ENCODE data around the gene PTPRN2. TPM values are rescaled to one million over a fixed set of nuclear protein-coding genes. Genes with fewer than 3 reads are reported as not detected.

The PTPRN2 gene
- total and polyA plus RNA-seq, 4 experiments from 2014 or later = 1.7 to 2.6 (median 1.9) TPM

DNA sequence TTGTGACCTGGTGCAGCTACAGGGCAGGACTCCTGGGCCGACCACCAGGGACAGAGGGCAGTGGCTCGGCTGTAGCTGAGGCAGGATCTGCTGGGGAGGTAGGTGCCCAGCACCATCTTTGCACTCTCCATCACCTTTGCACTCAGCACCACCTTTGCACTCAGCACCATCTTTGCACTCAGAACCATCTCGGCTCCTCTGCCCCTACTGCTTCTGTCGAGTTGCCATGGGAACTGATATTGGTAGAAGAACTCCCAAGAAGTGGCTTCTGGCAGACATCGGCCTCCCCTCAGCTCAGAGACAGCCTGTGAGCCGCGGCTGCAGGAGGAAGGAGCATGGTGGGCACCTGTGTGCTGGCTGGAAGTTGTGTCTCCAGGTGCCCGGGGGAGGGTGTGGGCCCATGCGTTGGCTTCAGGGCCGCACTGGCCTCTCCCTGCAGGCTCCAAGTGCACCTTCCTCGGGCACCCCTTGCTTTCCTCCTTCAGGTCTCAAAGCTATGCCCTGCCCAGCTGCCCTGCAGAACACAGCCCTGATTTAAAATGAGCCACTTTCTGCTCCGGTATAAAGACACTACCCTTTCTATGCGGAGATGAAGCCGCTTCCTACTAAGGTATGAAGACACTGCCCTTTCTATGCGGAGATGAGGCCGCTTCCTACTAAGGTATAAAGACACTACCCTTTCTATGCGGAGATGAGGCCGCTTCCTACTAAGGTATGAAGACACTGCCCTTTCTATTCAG lies 514.5 kb downstream of the PTPRN2 start:
- no peak overlapping the region for H3K4me3 ChIP-seq (ENCODE audit: low read length in 2 of 2)
- no peaks in the 10 kb centered on the region for H3K36me3 ChIP-seq (ENCODE audit: insufficient read depth, low read length)
- Mint-ChIP-seq H3K36me3 (no peaks in the 10 kb centered on the region), H3K27me3 (no peaks in the 10 kb centered on the region), H3K9me3 (peaks cover 0 to 6% (median 0%) of the 10 kb centered on the region in 8 donors), H3K4me1 (peaks cover 0 to 2% (median 0%) of the 10 kb centered on the region in 4 donors), H3K4me3 (no peak overlapping the region), H3K27ac (no peak overlapping the region)
- no peak overlapping the region for H3K27ac ChIP-seq (ENCODE audit: low read depth, low read length)
- H3K9me3 ChIP-seq (ENCODE audit: control insufficient read depth in 1 of 2, low read length in 2 of 2) = no peaks in the 10 kb centered on the region
- ChIA-PET POLR2A (ENCODE audit: partially characterized antibody) (no interaction called here), CTCF (ENCODE audit: partially characterized antibody) (no interaction called here)
- intact Hi-C loops (cut with micrococcal nuclease) = no loop called here
- H3K27me3 ChIP-seq (ENCODE audit: insufficient read depth, low read length) = no peaks in the 10 kb centered on the region
- no peak for DNase-seq
- no peaks in the 10 kb centered on the region for H3K4me1 ChIP-seq (ENCODE audit: insufficient read depth, low read length)

DNA sequence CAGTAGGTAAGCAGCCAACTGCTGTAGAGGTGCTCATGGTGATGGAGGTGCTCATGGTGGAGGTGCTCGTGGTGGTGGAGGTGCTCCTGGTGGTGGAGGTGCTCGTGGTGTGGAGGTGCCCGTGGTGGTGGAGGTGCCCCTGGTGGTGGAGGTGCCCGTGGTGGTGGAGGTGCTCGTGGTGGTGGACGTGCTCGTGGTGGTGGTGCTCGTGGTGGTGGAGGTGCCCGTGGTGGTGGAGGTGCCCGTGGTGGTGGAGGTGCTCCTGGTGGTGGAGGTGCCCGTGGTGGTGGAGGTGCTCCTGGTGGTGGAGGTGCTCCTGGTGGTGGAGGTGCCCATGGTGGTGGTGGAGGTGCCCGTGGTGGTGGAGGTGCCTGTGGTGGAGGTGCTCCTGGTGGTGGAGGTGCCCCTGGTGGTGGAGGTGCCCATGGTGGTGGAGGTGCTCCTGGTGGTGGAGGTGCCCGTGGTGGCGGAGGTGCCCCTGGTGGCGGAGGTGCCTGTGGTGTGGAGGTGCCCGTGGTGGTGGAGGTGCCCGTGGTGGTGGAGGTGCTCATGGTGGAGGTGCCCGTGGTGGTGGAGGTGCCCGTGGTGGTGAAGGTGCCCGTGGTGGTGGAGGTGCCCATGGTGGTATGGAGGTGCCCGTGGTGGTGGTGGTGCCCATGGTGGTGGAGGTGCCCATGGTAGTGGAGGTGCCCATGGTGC lies 517.3 kb downstream of the PTPRN2 start:
- Histone ChIP-seq H3K4me1 (ENCODE audit: insufficient read depth, low read length) (no peaks in the 10 kb centered on the region), H3K9me3 (ENCODE audit: control insufficient read depth in 1 of 2, low read length in 2 of 2) (no peaks in the 10 kb centered on the region), H3K27ac (ENCODE audit: low read depth, low read length) (no peak overlapping the region), H3K27me3 (ENCODE audit: insufficient read depth, low read length) (no peaks in the 10 kb centered on the region), H3K36me3 (ENCODE audit: insufficient read depth, low read length) (no peaks in the 10 kb centered on the region), H3K4me3 (ENCODE audit: low read length in 2 of 2) (no peak overlapping the region)
- ChIA-PET POLR2A (ENCODE audit: partially characterized antibody) (no interaction called here), CTCF (ENCODE audit: partially characterized antibody) (no interaction called here)
- peaks cover 0 to 2% (median 0%) of the 10 kb centered on the region in 4 donors for H3K4me1 Mint-ChIP-seq
- intact Hi-C loops (cut with micrococcal nuclease) = no loop called here
- no peaks in the 10 kb centered on the region for H3K36me3 Mint-ChIP-seq
- H3K4me3 Mint-ChIP-seq = no peak overlapping the region
- DNase-seq = no peak
- H3K9me3 Mint-ChIP-seq = peaks cover 0 to 6% (median 0%) of the 10 kb centered on the region in 8 donors
- no peak overlapping the region for H3K27ac Mint-ChIP-seq
- no peaks in the 10 kb centered on the region for H3K27me3 Mint-ChIP-seq

DNA sequence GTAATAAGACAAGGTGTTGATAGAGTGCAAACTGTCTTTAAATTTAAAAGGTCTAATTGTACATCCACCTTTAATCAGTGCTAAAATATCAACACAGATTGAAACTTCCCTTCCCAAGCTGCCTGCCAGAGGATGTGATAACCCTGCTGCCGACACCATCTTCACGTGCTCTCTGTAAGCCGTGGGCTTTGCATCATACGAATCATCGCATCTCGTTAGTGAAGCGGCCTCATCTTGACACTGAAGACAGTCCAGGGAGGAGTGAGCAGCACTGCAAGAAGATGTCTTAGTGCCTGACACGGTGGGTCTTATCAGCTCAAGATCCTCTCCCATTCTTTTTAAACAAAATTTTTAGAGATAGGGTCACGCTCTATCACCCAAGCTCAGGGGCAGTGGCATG lies 518.8 kb downstream of the PTPRN2 start:
- Histone ChIP-seq H3K4me3 (ENCODE audit: low read length in 2 of 2) (no peak overlapping the region), H3K4me1 (ENCODE audit: insufficient read depth, low read length) (no peaks in the 10 kb centered on the region), H3K27me3 (ENCODE audit: insufficient read depth, low read length) (no peaks in the 10 kb centered on the region), H3K27ac (ENCODE audit: low read depth, low read length) (no peak overlapping the region), H3K36me3 (ENCODE audit: insufficient read depth, low read length) (no peaks in the 10 kb centered on the region), H3K9me3 (ENCODE audit: control insufficient read depth in 1 of 2, low read length in 2 of 2) (no peaks in the 10 kb centered on the region)
- H3K4me3 Mint-ChIP-seq = no peak overlapping the region
- peaks cover 0 to 7% (median 0%) of the 10 kb centered on the region in 8 donors for H3K9me3 Mint-ChIP-seq
- ChIA-PET POLR2A (ENCODE audit: partially characterized antibody) (no interaction called here), CTCF (ENCODE audit: partially characterized antibody) (no interaction called here)
- peaks cover 0 to 3% of the 10 kb centered on the region in 2 donors for H3K27me3 Mint-ChIP-seq
- intact Hi-C loops (cut with micrococcal nuclease) = no loop called here
- H3K36me3 Mint-ChIP-seq = no peaks in the 10 kb centered on the region
- H3K27ac Mint-ChIP-seq = no peak overlapping the region
- peaks cover 0 to 2% (median 0%) of the 10 kb centered on the region in 4 donors for H3K4me1 Mint-ChIP-seq
- DNase-seq = no peak

DNA sequence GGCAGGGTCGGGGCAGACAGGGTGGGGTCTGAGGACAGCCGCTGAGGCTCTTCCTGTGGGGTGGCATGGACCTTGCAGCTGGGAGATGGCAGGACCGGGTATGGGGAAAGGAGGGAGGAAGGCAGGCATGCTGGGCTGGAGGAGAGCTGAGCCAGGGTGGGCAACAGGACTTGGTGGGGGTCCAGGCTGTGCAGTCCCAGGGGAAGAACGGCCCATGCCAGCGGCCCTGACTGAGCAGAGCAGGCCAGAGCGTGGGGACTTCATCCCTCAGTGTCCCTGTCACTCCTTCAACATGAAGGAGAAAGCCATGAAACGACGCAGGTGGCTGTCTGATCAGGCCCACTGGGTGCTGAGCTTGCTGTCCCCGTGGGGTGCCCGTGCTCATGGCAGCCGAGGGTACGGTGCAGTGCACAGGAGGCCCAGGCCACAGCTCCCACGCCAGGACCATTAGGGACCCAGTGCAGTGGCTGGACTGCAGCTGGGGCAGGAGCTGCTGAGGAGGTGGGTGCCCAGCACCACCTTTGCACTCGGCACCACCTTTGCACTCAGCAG lies 519.6 kb downstream of the PTPRN2 start:
- H3K4me1 ChIP-seq (ENCODE audit: insufficient read depth, low read length) = no peaks in the 10 kb centered on the region
- peaks cover 0 to 5% (median 0%) of the 10 kb centered on the region in 8 donors for H3K9me3 Mint-ChIP-seq
- H3K36me3 ChIP-seq (ENCODE audit: insufficient read depth, low read length) = no peaks in the 10 kb centered on the region
- no peaks in the 10 kb centered on the region for H3K27me3 ChIP-seq (ENCODE audit: insufficient read depth, low read length)
- no peak overlapping the region for H3K4me3 ChIP-seq (ENCODE audit: low read length in 2 of 2)
- CTCF ChIA-PET (ENCODE audit: partially characterized antibody) = no interaction called here
- intact Hi-C loops (cut with micrococcal nuclease) = no loop called here
- H3K9me3 ChIP-seq (ENCODE audit: control insufficient read depth in 1 of 2, low read length in 2 of 2) = no peaks in the 10 kb centered on the region
- peaks cover 0 to 2% (median 0%) of the 10 kb centered on the region in 4 donors for H3K4me1 Mint-ChIP-seq
- H3K27me3 Mint-ChIP-seq = peaks cover 0 to 5% of the 10 kb centered on the region in 2 donors
- H3K36me3 Mint-ChIP-seq = no peaks in the 10 kb centered on the region
- DNase-seq = no peak
- no peak overlapping the region for H3K27ac ChIP-seq (ENCODE audit: low read depth, low read length)
- no peak overlapping the region for H3K27ac Mint-ChIP-seq
- no peak overlapping the region for H3K4me3 Mint-ChIP-seq
- POLR2A ChIA-PET (ENCODE audit: partially characterized antibody) = no interaction called here

DNA sequence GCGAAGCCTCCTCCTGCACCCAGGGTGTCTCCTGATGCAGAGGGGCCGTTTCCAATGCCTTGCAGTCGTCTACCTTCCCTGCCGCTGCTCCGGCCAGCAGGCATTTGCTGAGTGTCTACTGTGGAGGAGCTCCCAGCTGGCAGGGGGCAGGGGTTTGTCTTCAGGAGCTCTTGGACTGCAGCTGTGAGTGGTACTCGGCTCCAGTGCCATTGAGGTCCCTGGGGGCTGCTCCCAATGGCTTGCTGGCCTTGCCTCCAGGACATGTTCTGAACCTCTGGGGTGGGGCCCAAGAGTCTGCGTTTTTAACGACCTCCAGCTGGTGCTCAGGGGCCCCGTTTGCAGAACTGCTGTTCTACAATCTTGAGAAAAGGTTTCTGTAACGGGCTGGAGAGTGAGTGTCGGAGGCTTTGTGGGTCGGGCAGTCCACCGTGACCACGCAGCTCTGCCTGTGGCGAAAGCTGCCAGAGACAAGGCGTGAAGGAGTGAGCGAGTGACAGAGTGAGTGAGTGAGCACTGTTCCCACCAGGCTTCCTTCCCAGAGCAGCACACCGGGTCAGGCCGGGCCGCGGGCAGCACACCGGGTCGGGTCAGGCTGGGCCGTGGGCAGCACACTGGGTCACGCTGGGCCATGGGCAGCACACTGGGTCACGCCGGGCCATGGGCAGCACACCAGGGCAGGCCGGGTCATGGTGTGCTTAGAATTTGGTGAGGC lies 520.2 kb downstream of the PTPRN2 start:
- ChIA-PET POLR2A (ENCODE audit: partially characterized antibody) (no interaction called here), CTCF (ENCODE audit: partially characterized antibody) (no interaction called here)
- H3K4me3 ChIP-seq (ENCODE audit: low read length in 2 of 2) = no peak overlapping the region
- no peaks in the 10 kb centered on the region for H3K36me3 ChIP-seq (ENCODE audit: insufficient read depth, low read length)
- no peaks in the 10 kb centered on the region for H3K27me3 ChIP-seq (ENCODE audit: insufficient read depth, low read length)
- H3K4me1 ChIP-seq (ENCODE audit: insufficient read depth, low read length) = no peaks in the 10 kb centered on the region
- Mint-ChIP-seq H3K9me3 (peaks cover 0 to 5% (median 0%) of the 10 kb centered on the region in 8 donors), H3K4me1 (peaks cover 0 to 2% (median 0%) of the 10 kb centered on the region in 4 donors), H3K27me3 (peaks cover 0 to 5% of the 10 kb centered on the region in 2 donors), H3K4me3 (no peak overlapping the region), H3K36me3 (no peaks in the 10 kb centered on the region), H3K27ac (no peak overlapping the region)
- no peak overlapping the region for H3K27ac ChIP-seq (ENCODE audit: low read depth, low read length)
- no peak for DNase-seq
- intact Hi-C loops (cut with micrococcal nuclease) = no loop called here
- H3K9me3 ChIP-seq (ENCODE audit: control insufficient read depth in 1 of 2, low read length in 2 of 2) = no peaks in the 10 kb centered on the region

DNA sequence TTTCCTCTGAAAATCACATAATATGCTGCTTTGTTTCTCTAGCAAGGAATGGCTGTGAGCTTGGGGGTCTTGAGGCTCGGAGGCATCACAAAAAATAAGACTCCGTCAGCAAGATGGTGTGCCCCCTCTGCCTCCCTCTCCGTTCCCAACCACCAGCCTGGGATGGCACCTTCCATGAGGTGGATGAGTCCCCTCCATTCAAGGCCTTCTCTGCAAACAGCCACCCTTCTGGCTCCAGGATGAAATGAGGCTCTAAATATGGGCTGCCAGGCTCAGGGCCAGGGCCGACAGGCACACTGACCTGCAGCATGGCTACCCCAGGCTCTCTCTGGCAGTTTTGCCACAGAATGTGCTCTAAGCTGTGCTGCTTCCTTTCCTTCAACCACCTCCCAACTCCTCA lies 521.5 kb downstream of the PTPRN2 start:
- H3K4me1 ChIP-seq (ENCODE audit: insufficient read depth, low read length) = no peaks in the 10 kb centered on the region
- Mint-ChIP-seq H3K9me3 (peaks cover 0 to 5% (median 0%) of the 10 kb centered on the region in 8 donors), H3K36me3 (no peaks in the 10 kb centered on the region), H3K27me3 (peaks cover 0 to 5% of the 10 kb centered on the region in 2 donors), H3K4me1 (peaks cover 0 to 2% (median 0%) of the 10 kb centered on the region in 4 donors), H3K4me3 (no peak overlapping the region), H3K27ac (no peak overlapping the region)
- POLR2A ChIA-PET (ENCODE audit: partially characterized antibody) = no interaction called here
- H3K27me3 ChIP-seq (ENCODE audit: insufficient read depth, low read length) = no peaks in the 10 kb centered on the region
- no peaks in the 10 kb centered on the region for H3K36me3 ChIP-seq (ENCODE audit: insufficient read depth, low read length)
- no peaks in the 10 kb centered on the region for H3K9me3 ChIP-seq (ENCODE audit: control insufficient read depth in 1 of 2, low read length in 2 of 2)
- no peak overlapping the region for H3K4me3 ChIP-seq (ENCODE audit: low read length in 2 of 2)
- no peak for DNase-seq
- H3K27ac ChIP-seq (ENCODE audit: low read depth, low read length) = no peak overlapping the region
- intact Hi-C loops (cut with micrococcal nuclease) = no loop called here
- CTCF ChIA-PET (ENCODE audit: partially characterized antibody) = no interaction called here

DNA sequence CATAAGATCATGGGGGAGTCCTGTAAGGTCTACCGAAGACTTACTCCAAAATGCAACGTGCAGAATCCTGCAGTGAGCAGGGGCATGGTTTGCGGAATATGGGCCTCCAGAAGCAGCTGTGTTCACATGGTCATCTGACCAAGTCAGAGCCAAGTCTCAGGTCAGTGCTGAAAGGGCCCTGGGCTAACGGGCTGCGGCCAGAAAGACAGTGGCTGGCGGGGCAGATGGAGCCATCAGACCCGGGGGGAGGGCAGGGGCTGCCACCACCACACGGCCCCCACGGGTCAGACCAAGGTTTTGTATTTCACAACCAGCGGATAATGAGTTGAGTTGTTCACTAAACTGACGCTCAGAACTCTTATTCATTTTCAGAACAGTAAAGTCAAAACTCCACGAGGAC lies 522.3 kb downstream of the PTPRN2 start:
- intact Hi-C loops (cut with micrococcal nuclease) = no loop called here
- ChIA-PET CTCF (ENCODE audit: partially characterized antibody) (no interaction called here), POLR2A (ENCODE audit: partially characterized antibody) (no interaction called here)
- H3K9me3 Mint-ChIP-seq = peaks cover 0 to 5% (median 0%) of the 10 kb centered on the region in 8 donors
- H3K4me1 Mint-ChIP-seq = peaks cover 0 to 2% (median 0%) of the 10 kb centered on the region in 4 donors
- Histone ChIP-seq H3K36me3 (ENCODE audit: insufficient read depth, low read length) (no peaks in the 10 kb centered on the region), H3K9me3 (ENCODE audit: control insufficient read depth in 1 of 2, low read length in 2 of 2) (no peaks in the 10 kb centered on the region), H3K4me1 (ENCODE audit: insufficient read depth, low read length) (no peaks in the 10 kb centered on the region), H3K27ac (ENCODE audit: low read depth, low read length) (no peak overlapping the region), H3K4me3 (ENCODE audit: low read length in 2 of 2) (no peak overlapping the region), H3K27me3 (ENCODE audit: insufficient read depth, low read length) (no peaks in the 10 kb centered on the region)
- no peak overlapping the region for H3K4me3 Mint-ChIP-seq
- peaks cover 0 to 5% of the 10 kb centered on the region in 2 donors for H3K27me3 Mint-ChIP-seq
- no peaks in the 10 kb centered on the region for H3K36me3 Mint-ChIP-seq
- H3K27ac Mint-ChIP-seq = no peak overlapping the region
- DNase-seq = no peak

Data from CD4-positive, alpha-beta memory T cell (primary cell).